ENCODE measurements around the gene EPRS1. TPM values are rescaled to one million over a fixed set of nuclear protein-coding genes. Genes with fewer than 3 reads are reported as not detected.

The EPRS1 gene
- total and polyA plus RNA-seq, 11 donors = 35.1 to 91.3 (median 65.2) TPM

GRCh38 chr1:220060876-220061275 is 14.6 kb upstream of the EPRS1 start:
- no peak overlapping the region for H3K27ac ChIP-seq
- TF ChIP-seq, protein P1, sequence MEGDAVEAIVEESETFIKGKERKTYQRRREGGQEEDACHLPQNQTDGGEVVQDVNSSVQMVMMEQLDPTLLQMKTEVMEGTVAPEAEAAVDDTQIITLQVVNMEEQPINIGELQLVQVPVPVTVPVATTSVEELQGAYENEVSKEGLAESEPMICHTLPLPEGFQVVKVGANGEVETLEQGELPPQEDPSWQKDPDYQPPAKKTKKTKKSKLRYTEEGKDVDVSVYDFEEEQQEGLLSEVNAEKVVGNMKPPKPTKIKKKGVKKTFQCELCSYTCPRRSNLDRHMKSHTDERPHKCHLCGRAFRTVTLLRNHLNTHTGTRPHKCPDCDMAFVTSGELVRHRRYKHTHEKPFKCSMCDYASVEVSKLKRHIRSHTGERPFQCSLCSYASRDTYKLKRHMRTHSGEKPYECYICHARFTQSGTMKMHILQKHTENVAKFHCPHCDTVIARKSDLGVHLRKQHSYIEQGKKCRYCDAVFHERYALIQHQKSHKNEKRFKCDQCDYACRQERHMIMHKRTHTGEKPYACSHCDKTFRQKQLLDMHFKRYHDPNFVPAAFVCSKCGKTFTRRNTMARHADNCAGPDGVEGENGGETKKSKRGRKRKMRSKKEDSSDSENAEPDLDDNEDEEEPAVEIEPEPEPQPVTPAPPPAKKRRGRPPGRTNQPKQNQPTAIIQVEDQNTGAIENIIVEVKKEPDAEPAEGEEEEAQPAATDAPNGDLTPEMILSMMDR (IDR thresholded peaks at IDR 0.05) = no peak
- H3K27me3 ChIP-seq = no peaks in the 10 kb centered on the region
- ATAC-seq = no peak
- WGBS, 4 donors = 90 to 97% (median 94%) methylated on average over 3 of the region's 3 CpGs
- peaks cover 0 to 91% (median 82%) of the 10 kb centered on the region in 9 donors for H3K36me3 ChIP-seq
- DNase-seq = no peak
- intact Hi-C loops (cut with DNase I) = no loop called here
- no peak overlapping the region for H3K4me3 ChIP-seq
- no peaks in the 10 kb centered on the region for H3K4me1 ChIP-seq
- no peaks in the 10 kb centered on the region for H3K9me3 ChIP-seq

GRCh38 chr1:220056374-220056773 is 10.1 kb upstream of the EPRS1 start:
- Histone ChIP-seq H3K27ac (no peak overlapping the region), H3K27me3 (no peaks in the 10 kb centered on the region), H3K36me3 (peaks cover 0 to 50% (median 43%) of the 10 kb centered on the region in 9 donors), H3K4me3 (no peak overlapping the region), H3K4me1 (no peaks in the 10 kb centered on the region), H3K9me3 (no peaks in the 10 kb centered on the region)
- intact Hi-C loops (cut with DNase I) = no loop called here
- 92 to 100% (median 97%) methylated on average over 1 of the region's 1 CpG for WGBS, 4 donors
- no peak for ATAC-seq
- TF ChIP-seq, protein P1 (IDR thresholded peaks at IDR 0.05) = no peak
- TF ChIP-seq POLR2A (IDR thresholded peaks at IDR 0.05) = no peak
- no peak for DNase-seq

DNA sequence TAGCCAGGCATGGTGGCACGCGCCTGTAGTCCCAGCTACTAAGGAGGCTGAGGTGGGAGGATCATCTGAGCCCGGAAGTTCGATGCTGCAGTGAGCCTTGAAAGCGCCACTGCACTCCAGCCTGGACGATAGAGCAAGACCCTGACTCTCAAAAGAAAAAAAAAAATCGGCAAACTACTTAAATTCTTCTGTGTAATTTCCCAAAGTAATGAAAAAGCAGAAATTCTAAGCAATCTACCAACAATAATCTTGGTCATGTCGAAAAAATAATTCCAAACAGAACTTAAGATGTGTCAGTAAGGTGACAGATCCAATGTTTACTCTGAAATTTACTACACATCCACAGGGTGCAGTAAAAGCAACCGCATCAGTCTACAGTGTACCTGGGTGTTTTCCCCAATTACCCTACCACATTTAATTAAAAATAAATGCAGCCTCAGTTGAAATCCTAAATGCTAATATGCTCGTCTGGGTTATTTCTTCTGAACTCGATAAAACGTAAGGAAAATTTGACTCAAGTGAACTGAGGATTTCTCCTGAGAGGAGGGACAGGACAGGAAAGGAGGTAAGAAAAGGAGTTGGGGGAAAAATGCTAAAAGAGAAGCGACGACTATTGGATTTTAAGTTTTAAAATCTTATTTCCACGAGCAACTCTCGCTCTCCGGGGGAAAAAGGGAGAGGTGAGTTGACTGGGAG is 801 bp downstream of the EPRS1 start:
- peaks cover 0 to 8% (median under 1%) of the 10 kb centered on the region in 9 donors for H3K36me3 ChIP-seq
- peak overlapping the region; percentile 71 to 90 (median 84) for H3K27ac ChIP-seq
- no peaks in the 10 kb centered on the region for H3K27me3 ChIP-seq
- H3K9me3 ChIP-seq = no peaks in the 10 kb centered on the region
- no peak for DNase-seq
- ATAC-seq = no peak
- H3K4me3 ChIP-seq = peak overlapping the region; percentile 51 to 97 (median 84)
- WGBS, 4 donors = 30 to 32% (median 31%) methylated on average over 17 of the region's 17 CpGs
- TF ChIP-seq, protein P1 (IDR thresholded peaks at IDR 0.05) = no peak
- TF ChIP-seq POLR2A (IDR thresholded peaks at IDR 0.05) = no peak
- H3K4me1 ChIP-seq = peaks cover 0 to 32% (median 10%) of the 10 kb centered on the region in 12 donors
- intact Hi-C loops (cut with DNase I) = loop anchor here in 4 of 10 donors (2.0 to 5.0 kb wide), 3 partner anchors 42 to 49 kb away; partner anchors contain the start of genes IARS2 (in 3 of the 4) and BPNT1 (in 1 of the 4)

- TF ChIP-seq, protein P1 (IDR thresholded peaks at IDR 0.05) = no peak
- TF ChIP-seq POLR2A (IDR thresholded peaks at IDR 0.05) = no peak
- Histone ChIP-seq H3K27ac (peak overlapping the region in 1 of 12 donors; percentile 86), H3K36me3 (peaks cover 0 to 15% (median 8%) of the 10 kb centered on the region in 9 donors), H3K9me3 (no peaks in the 10 kb centered on the region), H3K4me1 (peaks cover 0 to 32% (median 10%) of the 10 kb centered on the region in 12 donors), H3K27me3 (no peaks in the 10 kb centered on the region), H3K4me3 (peak overlapping the region in 8 of 12 donors; percentile 67 to 97 (median 88))
- intact Hi-C loops (cut with DNase I) = loop anchor here in 3 of 10 donors (5.0 kb wide), 2 partner anchors 42 to 47 kb away; partner anchors contain the start of genes IARS2 (in 2 of the 3) and BPNT1 (in 1 of the 3)
- ATAC-seq (no peak), DNase-seq (no peak)
- 78 to 84% (median 81%) methylated on average over 4 of the region's 4 CpGs for WGBS, 4 donors
Observed at GRCh38 chr1:220044678-220045355, 1.5 kb downstream of the EPRS1 start.
